ENCODE data around the gene OR52K1. TPM values are rescaled to one million over a fixed set of nuclear protein-coding genes. Genes with fewer than 3 reads are reported as not detected.
"Not testable (repeated sequence)": the region's sequence is repeated elsewhere in the genome, so short reads cannot be mapped to it uniquely, and the experiment has no call there.

Gene OR52K1
- total RNA-seq, 2 donors from 2014 or later: not detected

GRCh38 chr11:4466131-4466870, 16.1 kb upstream of the OR52K1 start:
- DNase-seq (ENCODE audit: low spot score): no peak
- H3K27me3 Mint-ChIP-seq: peaks cover 34 to 54% of the 10 kb centered on the region in 2 donors
- peaks cover 8% of the 10 kb centered on the region for H3K9me3 Mint-ChIP-seq
- no peak overlapping the region for H3K27ac Mint-ChIP-seq
- H3K36me3 Mint-ChIP-seq: peaks cover 6% of the 10 kb centered on the region
- ATAC-seq: peak in 1 of 2 donors; percentile 53
- no peak overlapping the region for H3K4me3 Mint-ChIP-seq
- no peaks in the 10 kb centered on the region for H3K4me1 Mint-ChIP-seq (ENCODE audit: low read depth in 2 of 2)

GRCh38 chr11:4466871-4467442, 15.5 kb upstream of the OR52K1 start:
- Mint-ChIP-seq H3K4me1 (ENCODE audit: low read depth in 2 of 2) (no peaks in the 10 kb centered on the region), H3K27ac (no peak overlapping the region), H3K9me3 (peaks cover 8% of the 10 kb centered on the region), H3K36me3 (peaks cover 6% of the 10 kb centered on the region), H3K27me3 (peaks cover 34 to 56% of the 10 kb centered on the region in 2 donors), H3K4me3 (no peak overlapping the region)
- DNase-seq (ENCODE audit: low spot score) (no peak), ATAC-seq (no peak)

- DNase-seq (ENCODE audit: low spot score) (no peak), ATAC-seq (no peak)
- H3K27me3 Mint-ChIP-seq: peaks cover 34 to 53% of the 10 kb centered on the region in 2 donors
- H3K9me3 Mint-ChIP-seq: peaks cover 8% of the 10 kb centered on the region
- H3K36me3 Mint-ChIP-seq: peaks cover 6% of the 10 kb centered on the region
- H3K27ac Mint-ChIP-seq: no peak overlapping the region
- H3K4me3 Mint-ChIP-seq: no peak overlapping the region
- H3K4me1 Mint-ChIP-seq (ENCODE audit: low read depth in 2 of 2): no peaks in the 10 kb centered on the region
Observed at GRCh38 chr11:4467811-4468606, 14.4 kb upstream of the OR52K1 start.

- peaks cover 8 to 30% of the 10 kb centered on the region in 2 donors for H3K27me3 Mint-ChIP-seq
- H3K36me3 Mint-ChIP-seq: no peaks in the 10 kb centered on the region
- DNase-seq (ENCODE audit: low spot score) (no peak), ATAC-seq (no peak)
- no peaks in the 10 kb centered on the region for H3K9me3 Mint-ChIP-seq
- no peak overlapping the region for H3K27ac Mint-ChIP-seq
- no peak overlapping the region for H3K4me3 Mint-ChIP-seq
- peaks cover 0 to 8% of the 10 kb centered on the region in 2 donors for H3K4me1 Mint-ChIP-seq (ENCODE audit: low read depth in 2 of 2)
Observed at GRCh38 chr11:4479644-4480043, 2.8 kb upstream of the OR52K1 start.

- no peak overlapping the region for H3K27ac Mint-ChIP-seq
- peaks cover 5 to 23% of the 10 kb centered on the region in 2 donors for H3K27me3 Mint-ChIP-seq
- no peaks in the 10 kb centered on the region for H3K36me3 Mint-ChIP-seq
- no peak overlapping the region for H3K4me3 Mint-ChIP-seq
- ATAC-seq: peak in 1 of 2 donors; percentile 41
- H3K4me1 Mint-ChIP-seq (ENCODE audit: low read depth in 2 of 2): peaks cover 0 to 8% of the 10 kb centered on the region in 2 donors
- H3K9me3 Mint-ChIP-seq: no peaks in the 10 kb centered on the region
- no peak for DNase-seq (ENCODE audit: low spot score)
Observed at GRCh38 chr11:4480577-4481239, 1.7 kb upstream of the OR52K1 start.

GRCh38 chr11:4481240-4481582, 1.2 kb upstream of the OR52K1 start:
- Mint-ChIP-seq H3K27ac (no peak overlapping the region), H3K9me3 (no peaks in the 10 kb centered on the region), H3K4me1 (ENCODE audit: low read depth in 2 of 2) (peaks cover 0 to 8% of the 10 kb centered on the region in 2 donors), H3K36me3 (no peaks in the 10 kb centered on the region), H3K27me3 (peaks cover 5 to 23% of the 10 kb centered on the region in 2 donors), H3K4me3 (no peak overlapping the region)
- ATAC-seq: no peak
- no peak for DNase-seq (ENCODE audit: low spot score)

- H3K27ac Mint-ChIP-seq: no peak overlapping the region
- no peaks in the 10 kb centered on the region for H3K36me3 Mint-ChIP-seq
- H3K4me1 Mint-ChIP-seq (ENCODE audit: low read depth in 2 of 2): peaks cover 0 to 8% of the 10 kb centered on the region in 2 donors
Observed at GRCh38 chr11:4484310-4484709, 1.9 kb downstream of the OR52K1 start.

GRCh38 chr11:4491405-4491804, 9.0 kb downstream of the OR52K1 start:
- not testable (repeated sequence) for ATAC-seq; H3K9me3 Mint-ChIP-seq; DNase-seq (ENCODE audit: low spot score); H3K4me1 Mint-ChIP-seq (ENCODE audit: low read depth in 2 of 2); H3K36me3 Mint-ChIP-seq; H3K4me3 Mint-ChIP-seq; H3K27ac Mint-ChIP-seq
- H3K27me3 Mint-ChIP-seq: peaks cover 35 to 36% of the 10 kb centered on the region in 2 donors

More at GRCh38 chr11:4484310-4484709, 1.9 kb downstream of the OR52K1 start:
- H3K9me3 Mint-ChIP-seq: no peaks in the 10 kb centered on the region
- ATAC-seq: no peak
- H3K27me3 Mint-ChIP-seq: peaks cover 8 to 10% of the 10 kb centered on the region in 2 donors
- DNase-seq (ENCODE audit: low spot score): no peak
- no peak overlapping the region for H3K4me3 Mint-ChIP-seq

- Mint-ChIP-seq H3K27ac (no peak overlapping the region), H3K4me1 (ENCODE audit: low read depth in 2 of 2) (peaks cover 4 to 6% of the 10 kb centered on the region in 2 donors), H3K4me3 (no peak overlapping the region), H3K27me3 (peaks cover 40 to 42% of the 10 kb centered on the region in 2 donors), H3K9me3 (no peaks in the 10 kb centered on the region), H3K36me3 (no peaks in the 10 kb centered on the region)
- no peak for DNase-seq (ENCODE audit: low spot score)
- ATAC-seq: no peak
Observed at GRCh38 chr11:4491878-4492606, 9.6 kb downstream of the OR52K1 start.

GRCh38 chr11:4493480-4493818, 11.0 kb downstream of the OR52K1 start:
- peaks cover 39 to 44% of the 10 kb centered on the region in 2 donors for H3K27me3 Mint-ChIP-seq
- peaks cover 4 to 6% of the 10 kb centered on the region in 2 donors for H3K4me1 Mint-ChIP-seq (ENCODE audit: low read depth in 2 of 2)
- no peak overlapping the region for H3K27ac Mint-ChIP-seq
- no peaks in the 10 kb centered on the region for H3K9me3 Mint-ChIP-seq
- ATAC-seq (no peak), DNase-seq (ENCODE audit: low spot score) (no peak)
- no peak overlapping the region for H3K4me3 Mint-ChIP-seq
- H3K36me3 Mint-ChIP-seq: no peaks in the 10 kb centered on the region

GRCh38 chr11:4495487-4495886, 13.0 kb downstream of the OR52K1 start:
- no peak overlapping the region for H3K4me3 Mint-ChIP-seq
- peaks cover 30 to 34% of the 10 kb centered on the region in 2 donors for H3K27me3 Mint-ChIP-seq
- H3K27ac Mint-ChIP-seq: no peak overlapping the region
- no peak for DNase-seq (ENCODE audit: low spot score)
- peaks cover 4 to 6% of the 10 kb centered on the region in 2 donors for H3K4me1 Mint-ChIP-seq (ENCODE audit: low read depth in 2 of 2)
- no peaks in the 10 kb centered on the region for H3K36me3 Mint-ChIP-seq
- no peaks in the 10 kb centered on the region for H3K9me3 Mint-ChIP-seq
- ATAC-seq: no peak

- Mint-ChIP-seq H3K4me3 (no peak overlapping the region), H3K36me3 (no peaks in the 10 kb centered on the region), H3K27ac (no peak overlapping the region), H3K4me1 (ENCODE audit: low read depth in 2 of 2) (peaks cover 4 to 6% of the 10 kb centered on the region in 2 donors), H3K9me3 (no peaks in the 10 kb centered on the region), H3K27me3 (peaks cover 33 to 37% of the 10 kb centered on the region in 2 donors)
- ATAC-seq: no peak
- no peak for DNase-seq (ENCODE audit: low spot score)
Observed at GRCh38 chr11:4495986-4496385, 13.5 kb downstream of the OR52K1 start.
